Measurements from ENCODE around the gene MPL.

MPL gene

DNA sequence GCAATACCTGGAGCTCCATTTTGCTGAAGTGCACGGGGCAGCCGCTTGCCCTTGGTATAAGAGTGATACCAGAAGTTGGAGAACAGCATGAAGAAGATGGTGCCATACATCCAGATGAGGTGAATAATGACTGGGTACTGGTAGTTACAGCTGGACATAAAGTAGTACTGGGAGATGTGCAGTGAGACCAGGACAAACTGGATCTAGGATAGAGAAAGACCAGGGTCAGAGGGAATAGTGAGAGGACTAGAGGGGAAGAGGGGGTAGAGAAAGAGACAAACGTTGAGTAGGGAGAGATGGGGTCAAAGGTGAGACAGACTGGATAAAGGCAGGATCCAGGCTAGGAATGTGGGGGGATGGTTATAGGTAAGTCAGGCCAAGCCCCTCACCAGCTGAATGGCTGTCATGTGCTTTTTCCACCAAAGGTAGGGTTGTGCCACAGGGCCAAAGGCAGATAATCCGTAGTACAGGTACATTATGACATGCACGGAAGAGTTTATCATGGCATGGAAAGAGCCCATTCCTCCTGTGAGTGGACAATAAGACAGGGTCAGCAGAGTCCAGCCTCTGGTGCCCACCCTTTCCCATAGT lies 26.4 kb downstream of the MPL start:
- no peak for TF ChIP-seq CTCF (IDR thresholded peaks at IDR 0.05; ENCODE audit: extremely low read depth, insufficient read depth, missing control alignments)
- in situ Hi-C loops (cut with MboI; ENCODE audit: low pct_unique_long_range_greater_than_20kb, low sequenced_read_pairs, unreplicated experiment), result loop anchor here (25.0 kb wide), 1 partner anchor 127 kb away; no protein-coding TSS in a partner anchor
- DNase-seq (ENCODE audit: low spot score), result no peak

- no peak for TF ChIP-seq CTCF (IDR thresholded peaks at IDR 0.05; ENCODE audit: extremely low read depth, insufficient read depth, missing control alignments)
- no peak for DNase-seq (ENCODE audit: low spot score)
- in situ Hi-C loops (cut with MboI; ENCODE audit: low pct_unique_long_range_greater_than_20kb, low sequenced_read_pairs, unreplicated experiment), result loop anchor here (25.0 kb wide), 1 partner anchor 128 kb away; no protein-coding TSS in a partner anchor
These were observed 28.1 kb downstream of the MPL start for GRCh38 chr1:43365678-43366077.

GRCh38 chr1:43366179-43366578 lies 28.6 kb downstream of the MPL start:
- DNase-seq (ENCODE audit: low spot score), result no peak
- in situ Hi-C loops (cut with MboI; ENCODE audit: low pct_unique_long_range_greater_than_20kb, low sequenced_read_pairs, unreplicated experiment), result loop anchor here (25.0 kb wide), 1 partner anchor 129 kb away; no protein-coding TSS in a partner anchor
- TF ChIP-seq CTCF (IDR thresholded peaks at IDR 0.05; ENCODE audit: extremely low read depth, insufficient read depth, missing control alignments), result no peak

DNA sequence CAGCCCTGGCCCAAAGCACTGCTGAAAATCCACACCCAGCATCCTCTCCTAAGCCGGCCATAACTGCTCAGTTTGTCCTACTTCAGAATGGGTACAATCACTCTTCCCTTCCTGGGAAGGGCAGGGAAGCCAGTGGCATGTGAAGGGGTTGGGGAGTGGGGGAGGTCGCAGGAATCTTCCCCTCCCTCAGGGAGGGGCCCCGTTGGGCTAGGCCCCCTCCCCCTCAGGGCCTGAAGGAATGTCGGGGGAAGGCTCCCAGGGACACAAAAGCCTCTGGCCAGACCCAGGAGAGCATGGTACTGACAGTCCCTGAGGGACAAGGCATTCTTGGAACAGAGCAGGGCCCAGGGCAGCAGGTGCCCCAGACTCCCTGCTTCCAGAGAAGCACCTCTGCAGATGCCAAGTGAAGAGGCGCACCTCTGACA lies 29.0 kb downstream of the MPL start:
- no peak for DNase-seq (ENCODE audit: low spot score)
- in situ Hi-C loops (cut with MboI; ENCODE audit: low pct_unique_long_range_greater_than_20kb, low sequenced_read_pairs, unreplicated experiment), result loop anchor here (25.0 kb wide), 1 partner anchor 129 kb away; no protein-coding TSS in a partner anchor
- TF ChIP-seq CTCF (IDR thresholded peaks at IDR 0.05; ENCODE audit: extremely low read depth, insufficient read depth, missing control alignments), result no peak

GRCh38 chr1:43367026-43367903 lies 29.6 kb downstream of the MPL start:
- in situ Hi-C loops (cut with MboI; ENCODE audit: low pct_unique_long_range_greater_than_20kb, low sequenced_read_pairs, unreplicated experiment), result loop anchor here (25.0 kb wide), 1 partner anchor 130 kb away; no protein-coding TSS in a partner anchor
- no peak for TF ChIP-seq CTCF (IDR thresholded peaks at IDR 0.05; ENCODE audit: extremely low read depth, insufficient read depth, missing control alignments)
- peak; percentile 85 for DNase-seq (ENCODE audit: low spot score)

DNA sequence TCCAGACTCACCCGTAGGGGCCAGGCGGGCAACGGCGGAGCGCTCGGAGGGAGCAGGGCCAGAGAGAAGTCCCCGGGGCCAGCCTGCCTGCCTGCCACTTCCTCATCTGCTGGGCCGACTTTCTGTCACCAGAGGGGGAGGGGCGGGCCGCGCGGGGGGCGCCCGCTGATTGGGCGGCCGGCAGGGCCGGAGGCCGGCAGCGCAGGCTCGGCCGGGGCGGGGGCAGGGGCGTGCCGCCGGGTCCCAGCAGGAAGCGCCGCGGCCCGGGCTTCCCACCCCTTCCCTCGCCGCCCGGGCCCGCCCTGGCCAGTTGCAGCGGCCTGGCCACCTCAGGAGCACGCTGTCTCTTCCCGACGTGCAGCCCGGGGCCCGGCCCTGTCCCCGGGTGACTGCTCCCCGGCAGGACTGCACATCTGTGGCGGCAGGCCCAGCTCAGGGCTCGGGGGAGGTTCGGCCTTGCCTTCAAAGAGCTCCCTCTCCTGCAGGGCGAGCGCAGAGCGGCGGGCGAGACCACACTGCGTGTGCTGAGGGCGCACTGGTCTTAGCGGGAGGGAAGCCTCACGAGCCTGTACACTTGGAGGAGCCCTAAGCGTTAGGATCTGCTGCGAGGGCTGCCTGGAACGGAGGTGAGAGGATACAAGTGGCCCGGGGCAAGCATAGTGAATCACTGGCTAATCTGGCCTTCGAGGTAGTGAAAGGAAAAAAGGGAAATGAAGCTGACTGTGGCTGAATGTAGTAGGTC lies 30.5 kb downstream of the MPL start, which contains the start of gene ELOVL1:
Gene ELOVL1 (minus strand): TSS at position 108 of the 742 bp plus-strand sequence. CDS start 2,402 bp downstream, outside the sequence.
- in situ Hi-C loops (cut with MboI; ENCODE audit: low pct_unique_long_range_greater_than_20kb, low sequenced_read_pairs, unreplicated experiment), result loop anchor here (25.0 kb wide), 1 partner anchor 131 kb away; no protein-coding TSS in a partner anchor
- TF ChIP-seq CTCF (IDR thresholded peaks at IDR 0.05; ENCODE audit: extremely low read depth, insufficient read depth, missing control alignments), result peak; percentile 35

More for the DNA sequence above, 30.5 kb downstream of the MPL start, which contains the start of gene ELOVL1:
- DNase-seq (ENCODE audit: low spot score), result peak; percentile 98

All from GM13977 (cell line).